HG02938 (cell line): ENCODE data around the gene MEG3.

Source experiments
- ATAC-seq: cut with Tn5 transposase; IDR thresholded peaks from one replicate; pipeline ENCODE4 v1.9.1; 2021; ENCODE audit warnings: mild to moderate bottlenecking, moderate library complexity; ENCODE audit not compliant: unreplicated experiment

Gene MEG3

DNA sequence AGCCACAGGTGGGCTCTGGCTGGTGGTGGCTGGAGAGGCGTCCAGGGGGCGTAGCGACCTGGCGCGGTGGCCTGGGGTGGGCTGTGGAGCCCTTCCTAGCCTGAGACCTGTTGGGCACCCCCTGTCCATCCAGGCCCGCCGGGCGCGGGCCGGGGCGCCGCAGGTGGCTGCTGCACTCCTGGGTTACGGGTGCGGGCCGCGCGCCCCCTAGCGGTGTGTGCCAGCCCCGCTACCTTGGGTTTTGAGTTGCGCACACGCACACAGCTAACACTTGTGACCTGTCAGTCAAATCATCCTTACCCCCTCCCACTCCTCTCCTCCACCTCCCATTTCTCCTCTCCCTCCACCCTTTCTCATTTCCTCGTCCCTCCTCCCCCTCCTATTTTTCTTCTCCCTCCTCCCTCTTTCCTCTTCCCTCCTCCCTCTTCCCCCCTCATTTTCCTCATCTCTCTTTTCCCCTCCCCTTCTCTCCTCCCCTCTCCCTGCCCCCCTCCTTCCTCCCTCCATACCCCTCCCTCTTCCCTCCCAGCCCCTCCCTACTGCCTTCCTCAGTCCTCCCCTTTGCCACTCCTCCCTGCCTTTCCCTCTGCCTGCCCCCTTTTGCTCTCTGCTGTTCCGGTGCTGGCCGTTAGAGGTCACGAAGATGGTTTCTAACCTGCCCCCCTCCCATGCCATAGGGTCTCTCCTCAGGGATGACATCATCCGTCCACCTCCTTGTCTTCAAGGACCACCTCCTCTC lies 2.3 kb downstream of the MEG3 start:
- ATAC-seq = no peak

DNA sequence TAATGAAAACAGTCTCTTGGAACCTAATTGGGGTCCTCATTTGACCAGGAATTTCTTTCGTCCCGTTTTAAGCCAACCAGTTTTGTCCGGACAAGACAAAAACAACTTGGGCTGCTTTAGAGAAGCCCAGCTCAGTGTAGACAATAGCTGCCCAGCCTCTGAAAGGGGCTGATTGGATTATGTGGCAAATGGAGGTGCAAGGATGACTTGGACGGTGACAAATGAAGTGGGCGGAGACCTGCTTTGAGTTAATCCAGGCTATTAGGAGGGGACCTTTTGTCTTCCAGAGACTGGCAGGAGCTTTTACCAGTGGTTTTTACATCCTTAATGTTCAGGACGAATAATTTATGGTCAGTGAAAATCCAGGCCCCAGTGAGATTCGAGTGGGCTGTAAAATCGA lies 4.8 kb downstream of the MEG3 start:
- ATAC-seq = no peak

DNA sequence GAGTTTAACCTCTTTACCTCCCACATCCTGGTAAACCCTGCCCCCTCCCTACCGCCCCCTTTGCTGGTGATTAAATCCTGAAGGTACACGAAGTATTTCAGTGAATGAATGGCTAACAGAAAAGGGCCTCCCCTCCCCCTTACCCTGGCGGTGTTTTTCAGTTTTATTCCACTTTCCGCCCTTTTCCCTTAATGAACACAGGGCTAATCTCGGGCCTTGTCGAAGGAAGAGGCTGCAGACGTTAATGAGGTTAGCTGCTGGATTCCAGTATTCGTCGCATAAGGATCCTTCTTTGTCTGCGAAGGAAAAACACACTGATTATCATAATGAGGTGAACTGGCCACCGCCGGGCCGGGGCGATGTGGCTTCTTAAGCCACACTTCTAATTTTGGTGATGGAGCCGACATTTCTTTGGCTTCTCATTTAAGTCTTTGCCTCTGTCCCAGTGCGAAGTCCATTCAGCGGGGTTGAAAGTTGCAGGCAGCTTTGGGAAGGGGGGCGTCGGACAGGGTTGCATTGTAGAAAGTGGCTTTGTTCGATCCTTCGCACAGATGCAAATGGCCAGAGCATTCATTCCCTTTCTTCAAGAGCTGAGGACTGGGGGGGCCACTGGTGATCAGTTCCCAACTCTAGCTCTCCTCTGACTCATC lies 6.5 kb downstream of the MEG3 start:
- no peak for ATAC-seq

DNA sequence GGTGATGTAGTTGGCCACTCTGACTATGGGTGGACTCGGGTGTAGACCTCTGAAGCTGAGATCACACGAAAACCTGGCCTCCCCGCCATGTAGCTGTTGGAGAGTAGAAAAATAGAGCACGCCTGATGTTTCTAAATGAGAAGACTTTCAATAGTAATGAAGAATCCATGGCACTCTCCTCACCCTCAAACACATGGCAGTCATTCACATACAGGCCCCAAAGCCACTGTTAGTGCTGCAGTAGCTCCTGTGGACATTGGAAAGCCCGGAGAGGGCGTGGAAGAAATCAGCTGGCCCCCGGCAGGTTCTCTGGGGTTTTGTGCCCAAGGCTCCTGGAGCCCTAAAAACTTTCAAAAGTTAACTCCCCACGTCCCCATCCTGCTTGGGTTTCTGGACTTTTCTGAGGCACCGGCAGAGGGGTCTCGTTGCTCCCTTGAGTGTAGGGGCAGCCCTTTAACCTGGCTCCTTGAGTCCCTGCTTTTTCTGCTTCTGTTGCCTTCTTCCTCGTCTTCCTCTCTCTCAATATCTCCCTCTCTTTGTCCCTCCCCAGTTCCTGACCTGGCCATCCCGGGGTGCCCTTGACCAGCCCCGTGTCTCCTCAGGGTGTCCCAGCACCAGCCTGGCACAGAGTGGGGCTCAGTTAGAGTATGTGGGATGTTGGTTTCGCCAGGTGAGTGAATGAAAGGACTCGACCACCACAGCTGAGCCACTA lies 8.3 kb downstream of the MEG3 start:
- ATAC-seq = no peak

DNA sequence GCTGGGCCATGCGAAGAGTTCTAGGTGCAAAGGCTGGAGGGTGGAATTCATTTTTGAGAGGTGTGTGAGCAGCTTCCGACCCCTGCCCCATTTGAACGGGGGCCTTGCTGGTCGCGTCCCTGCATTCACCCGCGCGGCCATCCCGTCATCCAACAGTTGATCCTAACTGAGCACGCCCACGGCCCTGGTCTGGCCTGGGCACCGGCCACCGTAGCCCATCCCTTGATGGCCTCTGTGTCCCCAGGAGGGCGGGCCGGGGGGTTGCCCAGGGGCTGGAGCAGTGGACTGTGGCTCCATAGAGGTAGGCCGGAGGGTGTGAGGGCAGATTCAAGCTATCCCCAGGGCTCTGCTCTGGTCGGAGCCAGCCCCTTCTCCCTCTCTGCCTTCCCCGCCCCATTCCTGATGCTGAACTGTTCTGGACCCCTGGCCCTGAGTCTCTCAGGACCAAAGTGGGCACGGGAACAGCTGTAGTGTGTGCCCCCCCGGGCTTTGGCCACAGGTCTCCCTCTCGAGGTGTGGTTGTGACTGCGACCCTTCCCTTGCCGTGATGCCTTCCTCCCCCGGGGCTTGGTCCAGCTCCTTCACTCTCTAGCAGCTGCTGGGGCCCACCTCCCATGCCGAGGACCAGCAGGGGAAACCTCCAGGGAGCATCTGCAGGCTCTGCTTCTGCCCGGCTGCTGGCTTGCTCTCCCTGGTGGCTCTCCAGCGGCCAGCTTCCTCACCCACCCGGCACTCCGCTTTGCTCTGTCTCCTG lies 9.1 kb downstream of the MEG3 start:
- ATAC-seq = no peak

DNA sequence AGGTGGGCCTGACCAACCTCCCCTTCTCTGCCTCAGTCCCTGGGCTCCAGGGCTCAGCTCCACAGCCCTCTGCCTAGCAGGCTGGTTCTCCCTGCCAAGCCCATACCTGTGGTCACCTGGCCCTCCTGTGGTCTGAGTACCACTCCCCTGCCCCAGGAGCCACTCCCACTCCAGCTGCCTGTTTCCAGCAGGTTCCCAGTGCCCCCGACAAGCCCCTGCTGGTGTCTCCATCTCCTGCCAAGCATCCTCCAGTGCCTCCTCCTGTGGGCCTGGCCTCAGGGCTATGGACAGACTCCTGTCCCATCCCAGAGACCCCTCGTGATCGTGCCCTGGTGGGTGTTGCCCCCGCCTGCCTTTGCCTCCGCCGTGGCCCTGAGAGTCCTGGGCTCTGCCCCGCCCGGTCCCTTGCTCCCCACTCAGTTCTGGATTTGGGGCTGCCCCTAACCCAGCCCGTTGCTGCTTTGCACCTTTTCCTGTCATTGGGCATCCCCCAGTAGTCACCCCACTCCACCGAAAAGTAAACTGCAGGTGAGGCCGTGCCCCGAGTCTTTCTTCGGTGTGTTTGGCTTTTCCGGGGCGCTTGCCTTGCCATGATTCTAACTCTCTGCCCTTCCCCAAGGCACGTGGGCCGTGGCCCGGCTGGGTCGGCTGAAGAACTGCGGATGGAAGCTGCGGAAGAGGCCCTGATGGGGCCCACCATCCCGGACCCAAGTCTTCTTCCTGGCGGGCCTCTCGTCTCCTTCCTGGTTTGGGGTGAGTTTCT lies 9.8 kb downstream of the MEG3 start:
- ATAC-seq = no peak

DNA sequence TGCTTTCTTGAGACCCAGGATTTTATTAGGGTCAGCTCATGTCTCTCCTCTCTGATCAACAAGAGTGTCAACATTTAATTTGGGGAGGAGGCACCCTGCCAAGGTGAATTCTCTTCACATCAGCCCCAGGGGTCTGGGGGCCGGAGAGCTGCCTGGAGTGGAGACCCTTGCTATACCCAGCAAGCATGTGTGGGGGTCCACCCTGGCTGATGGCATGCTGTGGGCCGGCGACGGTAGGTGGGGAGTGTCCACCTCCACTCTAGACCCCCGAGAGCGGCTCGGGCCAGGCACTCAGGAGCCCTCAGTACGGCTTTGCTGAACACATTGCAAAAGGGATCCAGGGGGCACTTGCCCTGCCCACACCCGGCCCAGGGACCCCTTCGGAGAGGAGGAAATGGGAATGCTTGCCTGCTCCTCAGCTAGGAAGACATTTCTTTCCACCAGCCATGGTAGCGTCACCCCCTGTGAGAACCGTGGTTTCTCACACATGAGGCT lies 10.4 kb downstream of the MEG3 start:
- no peak for ATAC-seq

DNA sequence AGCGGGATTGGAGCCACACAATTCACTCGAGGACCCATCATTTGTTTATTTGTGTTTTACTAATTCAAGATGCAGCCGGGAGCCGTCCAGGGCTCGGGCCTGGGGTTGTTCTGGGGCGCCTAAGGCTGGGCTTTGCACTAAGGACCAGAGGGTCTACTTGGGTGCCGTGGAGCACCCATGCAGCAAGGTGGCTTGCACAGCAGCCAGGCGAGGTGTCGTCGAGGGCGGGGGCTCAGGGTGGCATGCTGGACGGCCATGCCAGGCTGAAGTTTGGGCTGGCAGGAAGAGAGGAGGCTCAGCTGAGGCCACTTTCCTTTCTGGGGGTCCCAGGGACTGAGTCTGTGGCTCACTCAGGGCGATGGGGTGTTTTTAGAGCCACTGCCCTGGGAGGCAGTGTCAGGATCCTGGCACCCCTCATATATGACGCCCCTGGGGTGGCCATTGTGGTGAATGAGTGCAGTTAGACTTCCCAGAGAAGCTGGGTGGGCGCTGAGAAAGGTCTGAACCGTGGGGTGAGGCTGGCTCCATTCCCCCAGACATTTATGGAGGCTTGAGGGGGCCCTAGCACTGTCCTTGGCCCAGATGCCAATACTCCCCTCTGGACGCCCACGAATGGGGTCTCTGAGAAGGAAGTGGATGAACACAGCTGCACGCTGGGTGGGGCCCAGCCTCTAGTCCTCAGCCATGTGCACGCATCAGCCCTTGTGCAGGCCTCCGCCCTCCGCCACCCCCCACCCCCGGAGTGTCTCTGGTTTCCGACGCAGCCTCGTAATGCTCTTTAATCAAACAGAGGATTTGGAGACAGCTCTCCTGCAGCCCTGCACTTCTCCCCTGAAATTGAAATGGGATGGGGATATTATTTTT lies 11.3 kb downstream of the MEG3 start:
- ATAC-seq = no peak

DNA sequence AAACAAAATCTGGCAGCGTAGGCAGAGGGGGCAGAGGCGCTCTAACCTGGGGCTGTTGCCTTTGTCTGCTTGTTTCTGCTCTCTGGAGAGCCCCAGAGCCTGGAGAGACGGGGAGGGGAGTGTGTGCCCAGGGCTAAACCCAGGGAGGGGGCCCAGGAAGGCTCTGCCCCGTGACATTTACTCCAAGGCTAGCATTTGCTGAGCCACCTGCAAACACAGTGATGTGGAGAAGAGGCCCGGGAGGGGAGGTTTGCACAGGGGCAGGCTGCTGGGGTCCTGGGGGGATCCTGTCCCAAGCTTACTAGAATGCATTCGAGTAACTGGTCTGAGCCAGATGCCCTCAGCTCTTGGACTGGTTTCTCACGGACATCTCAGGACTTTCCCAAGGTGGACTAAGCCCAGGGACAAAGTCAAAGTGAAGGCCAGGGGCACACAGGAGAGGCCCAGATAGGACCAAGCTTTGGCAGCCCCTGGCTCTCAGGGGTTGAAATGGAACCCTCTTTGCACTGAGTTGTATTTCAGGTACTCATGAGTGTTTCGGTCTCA lies 12.0 kb downstream of the MEG3 start:
- no peak for ATAC-seq

DNA sequence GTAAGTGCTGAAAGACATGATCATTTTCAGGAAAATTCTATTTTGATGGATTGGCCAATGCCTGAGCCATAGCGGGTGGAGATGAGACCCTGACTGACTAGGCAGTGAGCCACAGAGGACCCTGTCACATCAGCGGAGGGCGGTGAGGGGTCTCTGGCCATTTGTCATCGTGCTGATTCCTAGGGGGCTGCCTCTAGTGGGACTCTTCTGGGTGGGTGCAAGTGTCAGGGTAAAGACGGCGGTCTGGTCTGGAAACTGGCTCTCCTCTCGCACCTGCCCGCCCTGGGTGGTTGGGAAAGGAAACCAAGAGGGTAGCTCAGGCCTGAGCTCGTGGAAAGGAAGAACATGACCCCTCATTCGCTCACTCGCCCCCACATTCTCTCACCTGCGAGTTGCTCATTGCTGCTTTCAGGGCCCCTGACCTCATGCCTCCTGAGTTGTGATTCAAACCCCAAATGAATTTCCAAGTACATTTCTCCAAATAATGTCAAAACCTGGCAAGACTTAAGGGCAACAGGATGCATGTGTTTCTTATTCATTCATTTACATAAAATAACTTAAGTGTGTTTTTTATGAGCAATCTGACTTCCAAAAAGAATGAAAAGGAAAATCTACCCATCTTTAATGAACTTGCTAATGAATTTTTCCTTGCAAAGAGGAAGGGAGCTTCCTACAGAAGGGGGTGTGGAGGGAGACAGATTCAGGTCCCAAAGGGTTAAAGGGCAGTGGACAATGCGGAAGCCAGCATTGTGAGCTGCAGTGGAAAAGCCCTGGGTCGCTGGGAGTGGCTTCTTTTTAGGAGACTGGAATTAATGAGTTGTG lies 12.8 kb downstream of the MEG3 start:
- ATAC-seq = no peak

DNA sequence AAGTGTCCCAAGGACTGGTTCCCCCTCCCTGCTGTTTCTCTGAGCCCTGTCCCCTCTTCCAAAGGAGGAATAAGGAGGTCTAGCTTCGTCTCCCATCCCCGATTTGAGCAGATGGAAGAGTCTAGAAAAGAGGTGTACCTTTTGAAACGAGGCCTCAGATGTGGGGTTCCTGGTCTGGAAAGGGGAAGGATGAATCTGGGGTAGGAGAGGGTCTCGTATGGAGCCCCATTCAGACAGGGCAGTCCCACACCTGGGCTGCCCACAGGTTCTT lies 13.3 kb downstream of the MEG3 start:
- ATAC-seq = no peak

DNA sequence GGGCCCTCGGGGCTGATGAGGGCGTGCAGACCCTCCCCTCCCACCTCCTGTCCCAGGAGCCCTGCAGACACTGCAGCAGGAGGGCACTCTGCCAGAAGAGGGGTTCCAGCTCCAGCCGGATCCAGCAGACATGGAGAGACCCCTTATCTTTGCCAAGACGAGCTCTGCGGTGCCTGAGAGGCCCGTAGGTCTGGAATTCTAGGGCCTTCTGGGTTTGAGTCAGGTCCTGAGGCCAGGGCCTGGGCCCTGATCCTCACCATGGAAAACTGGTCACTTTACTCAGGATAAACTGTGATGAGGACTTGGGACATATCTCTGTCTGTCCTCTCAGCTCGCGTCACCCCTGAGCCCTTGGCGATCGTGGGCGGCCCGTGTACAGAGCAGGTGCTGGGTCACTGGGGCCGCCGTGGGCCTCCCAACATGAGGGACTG lies 13.8 kb downstream of the MEG3 start:
- no peak for ATAC-seq

DNA sequence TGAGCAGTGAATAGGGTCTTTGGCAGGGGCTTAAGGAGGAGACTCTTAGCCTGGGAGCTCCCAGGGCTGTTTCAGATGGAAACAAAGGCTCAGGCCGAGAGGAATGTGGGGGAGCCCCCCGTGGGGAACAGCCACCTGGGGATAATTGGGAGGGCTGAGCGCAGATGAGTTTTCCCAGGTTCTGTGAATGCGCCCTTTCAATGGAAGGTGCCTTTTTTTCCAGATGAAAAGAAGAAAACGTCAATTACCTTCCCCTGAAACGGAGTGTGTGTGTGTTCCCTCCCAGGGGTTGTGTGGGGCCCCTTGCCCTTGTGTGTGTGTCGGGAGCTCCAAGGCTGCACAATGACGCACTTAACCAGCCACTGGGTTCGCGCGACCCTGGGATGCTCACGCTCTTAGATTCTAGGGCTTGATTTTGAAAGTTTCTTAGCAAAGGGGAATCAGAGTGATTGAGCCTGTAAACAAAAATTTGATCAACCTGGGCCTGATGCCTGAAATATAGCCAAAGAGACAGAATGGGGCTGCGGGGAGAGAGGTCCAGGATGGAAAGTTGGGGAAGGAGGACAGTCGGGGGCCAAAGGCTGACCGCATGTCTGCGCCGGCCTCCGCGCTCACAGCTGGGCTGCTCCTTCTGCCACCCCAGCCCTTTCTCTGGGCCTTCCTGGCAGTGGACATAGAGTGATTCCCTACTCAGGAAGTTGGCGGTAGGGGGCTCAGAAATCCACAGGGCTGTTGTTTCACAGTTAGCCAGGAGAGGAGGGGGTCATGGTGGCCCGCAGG lies 14.6 kb downstream of the MEG3 start:
- ATAC-seq = no peak

DNA sequence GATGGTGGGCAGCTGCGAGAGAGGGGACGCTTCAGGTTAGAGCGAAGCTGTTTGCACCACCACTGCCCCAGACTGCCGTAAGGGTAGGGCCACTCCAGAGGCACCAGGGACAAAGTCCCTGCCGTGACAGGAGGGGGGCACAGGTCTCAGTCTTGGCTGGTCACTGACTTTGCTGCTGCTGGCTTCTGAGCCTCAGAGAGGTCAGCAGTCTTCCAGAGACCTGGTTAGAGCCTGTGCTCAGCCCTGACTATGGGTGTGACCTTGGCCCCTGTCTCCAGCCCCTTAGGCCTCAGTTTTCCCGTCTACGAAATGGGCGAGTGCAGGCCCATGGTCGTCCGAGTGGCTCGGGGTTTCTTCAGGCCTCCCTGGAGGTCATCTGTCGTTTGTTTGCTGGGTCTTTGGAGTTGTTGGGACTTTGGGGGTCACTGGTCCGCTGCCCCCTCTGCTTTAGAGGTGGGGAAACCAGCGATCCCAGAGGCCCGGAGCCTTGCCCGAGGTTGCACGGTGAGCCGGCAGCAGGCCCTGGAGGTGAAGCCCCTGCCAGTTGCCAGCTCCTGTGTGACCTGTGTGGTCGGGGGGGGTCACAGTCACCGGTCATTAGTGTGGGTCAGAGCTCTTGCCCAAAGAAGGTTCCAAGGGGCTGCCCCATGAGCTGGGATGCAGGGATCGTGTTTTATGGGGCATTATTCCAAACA lies 15.3 kb downstream of the MEG3 start:
- no peak for ATAC-seq

DNA sequence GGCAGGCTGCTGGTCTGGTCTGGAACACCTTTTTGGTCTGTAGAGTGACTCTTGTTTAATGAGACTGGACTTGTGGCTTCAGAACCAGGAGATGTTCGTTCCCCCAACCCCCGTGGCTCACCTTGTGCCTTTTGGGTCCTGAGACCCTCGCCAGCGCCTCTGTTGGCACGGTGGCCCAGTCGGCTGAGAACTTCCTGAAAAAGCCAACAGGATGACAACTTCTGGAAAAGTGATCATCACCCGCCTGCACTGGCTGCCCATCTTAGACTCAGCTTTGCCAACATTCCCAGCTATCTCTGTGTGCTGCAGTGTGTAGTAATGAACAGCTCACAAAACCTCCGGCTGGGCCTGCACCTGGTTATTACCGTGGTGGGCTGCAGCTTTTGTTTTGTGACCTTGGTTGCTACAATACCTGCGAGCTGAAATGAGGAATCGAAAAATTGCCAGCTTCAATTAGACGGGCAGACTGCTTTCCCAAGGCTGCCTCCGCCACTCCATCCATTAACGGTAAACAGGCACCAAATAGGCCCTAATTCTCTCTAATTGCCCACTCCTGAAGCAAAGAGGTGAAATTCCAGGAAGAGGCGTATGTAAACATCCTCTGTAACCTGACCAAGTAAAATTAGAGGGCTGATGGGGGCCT lies 16.0 kb downstream of the MEG3 start:
- ATAC-seq = no peak

DNA sequence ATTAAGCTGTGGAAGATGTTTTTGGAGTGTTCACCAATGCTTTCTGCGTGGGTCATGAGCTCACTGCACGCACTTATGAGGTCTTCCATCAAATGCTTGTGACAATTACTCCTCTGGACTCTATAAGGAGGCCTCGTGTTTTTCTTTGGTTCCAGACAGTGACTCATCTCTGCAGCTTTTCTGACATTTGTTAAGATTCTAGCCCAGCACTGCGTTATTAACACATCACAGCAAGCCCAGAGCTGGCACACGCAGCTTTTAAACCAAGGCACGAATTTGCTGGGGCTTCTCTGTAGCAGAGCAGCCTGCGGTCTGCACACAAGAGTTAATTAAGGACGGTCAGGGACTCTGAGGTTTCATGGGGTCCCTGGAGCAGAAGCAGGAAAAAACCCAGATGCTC lies 16.9 kb downstream of the MEG3 start:
- no peak for ATAC-seq

DNA sequence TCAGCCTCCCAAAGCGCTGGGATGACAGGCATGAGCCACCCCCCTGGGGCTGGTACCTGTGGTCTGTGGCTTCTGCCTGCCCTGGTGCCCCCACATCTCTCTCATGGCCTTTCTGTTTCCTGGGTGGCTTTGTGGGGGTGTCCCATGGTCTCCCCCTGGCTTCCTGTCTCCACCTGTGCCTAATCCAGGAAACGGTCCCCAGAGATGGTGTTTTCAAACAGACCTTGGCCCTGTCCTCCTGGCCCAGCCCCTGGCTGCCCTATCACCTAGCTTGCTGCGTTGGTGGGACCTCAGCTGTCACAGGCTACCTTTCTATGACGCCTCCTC lies 18.1 kb downstream of the MEG3 start:
- no peak for ATAC-seq
